ENCODE results near the gene PIM2.

The PIM2 gene

GRCh38 chrX:48864210-48864609 is 54.6 kb downstream of the PIM2 start:
- no peak for DNase-seq (ENCODE audit: low read depth)

Data from stimulated activated CD8-positive, alpha-beta memory T cell treated with anti-CD3 and anti-CD28 coated beads, Interleukin-15, amount 100 ng/mL, for 24 hours (primary cell).